Measurements from ENCODE around the gene PSG4. TPM values are rescaled to one million over a fixed set of nuclear protein-coding genes. Genes with fewer than 3 reads are reported as not detected.
"Not testable (repeated sequence)": the region's sequence is repeated elsewhere in the genome, so short reads cannot be mapped to it uniquely, and the experiment has no call there.

PSG4 gene
- total RNA-seq, 1 experiment from 2014 or later: not detected

GRCh38 chr19:43162261-43162660 lies 43.2 kb downstream of the PSG4 start:
- not testable (repeated sequence) for H3K4me2 ChIP-seq (ENCODE audit: insufficient read depth, insufficient read length, low read length); H3K56ac ChIP-seq (ENCODE audit: insufficient read length, low read depth, low read length); H4K91ac ChIP-seq (ENCODE audit: insufficient read length, low read depth, low read length); H3K9ac ChIP-seq (ENCODE audit: extremely low read depth, insufficient read length, low read length); H3K27ac ChIP-seq (ENCODE audit: insufficient read length, low read depth, low read length); H2AK5ac ChIP-seq (ENCODE audit: insufficient read length, low read length); H2BK15ac ChIP-seq (ENCODE audit: low read depth, low read length); H2AFZ ChIP-seq (ENCODE audit: low read length); H2BK120ac ChIP-seq (ENCODE audit: low read depth, low read length, poor library complexity, severe bottlenecking); H3K27ac Mint-ChIP-seq; H3K4me1 Mint-ChIP-seq; H3K79me1 ChIP-seq (ENCODE audit: insufficient read depth, low read depth, low read length, poor library complexity, severe bottlenecking); H3K4me3 Mint-ChIP-seq; H3K4ac ChIP-seq (ENCODE audit: low read depth, low read length); H4K8ac ChIP-seq (replicated peaks; ENCODE audit: insufficient read length, low read depth, low read length); H3T11ph ChIP-seq (ENCODE audit: low read length); H2BK20ac ChIP-seq (ENCODE audit: low read depth, low read length, poor library complexity, severe bottlenecking); H3K18ac ChIP-seq (ENCODE audit: insufficient read length, low read depth, low read length); H3K4me1 ChIP-seq (ENCODE audit: insufficient read depth, low read length); H2BK5ac ChIP-seq (ENCODE audit: insufficient read length, low read length); H3K27me3 Mint-ChIP-seq (ENCODE audit: low read depth); H3K27me3 ChIP-seq (ENCODE audit: insufficient read depth, low read length); DNase-seq; H4K5ac ChIP-seq (ENCODE audit: insufficient read length, low read depth, low read length); H3K79me2 ChIP-seq (ENCODE audit: insufficient read depth, low read length); H4K20me1 ChIP-seq (ENCODE audit: control insufficient read depth, insufficient read depth, insufficient read length); H3K14ac ChIP-seq (ENCODE audit: insufficient read depth, low read length); H3K23me2 ChIP-seq (ENCODE audit: insufficient read length, low read depth, low read length, poor library complexity, severe bottlenecking); H3K23ac ChIP-seq (ENCODE audit: insufficient read length, low read depth, low read length); H2BK12ac ChIP-seq (ENCODE audit: insufficient read length, low read depth, low read length)
- no CpG with 5 or more reads among the region's 2 CpGs for WGBS (ENCODE audit: extremely low coverage, insufficient read length, low lambda C conversion rate)
- Mint-ChIP-seq H3K36me3 (ENCODE audit: insufficient read depth in 1 of 3, low read depth in 3 of 3) (peaks cover 0 to 24% (median 0%) of the 10 kb centered on the region in 3 experiments; a peak in 4 of 7 replicates), H3K9me3 (peaks cover 86% of the 10 kb centered on the region in 2 experiments)
- H3K9me3 ChIP-seq (ENCODE audit: control insufficient read depth, low read depth, low read length): peaks cover 33% of the 10 kb centered on the region
